K562 (cell line): Measurements from ENCODE around the gene CPNE1. TPM values are rescaled to one million over a fixed set of nuclear protein-coding genes. Genes with fewer than 3 reads are reported as not detected.
A peak's percentile ranks its signal among the peaks of the same experiment; 100 is the strongest.

Experiments
- ATAC-seq: fragments of 200-7000 bp; cut with Tn5 transposase; 3 replicates; pipeline ENCODE4 v1.9.1; 2020; ENCODE audit warnings: moderate library complexity
- BruUV-seq: library from RNA; stranded (reverse); fragments of 400-500 nt; replicated peaks from 2 replicates; lab custom pipeline; 2021; lab: Mats Ljungman, UMichigan
- CTCF ChIA-PET: fragments of 300-600 bp; formaldehyde crosslinking; extraction: SDS; loops from one replicate; lab custom pipeline; 2021; ENCODE audit warnings: low intra/inter-chr PET ratio; lab: Yijun Ruan, JAX
- POLR2A ChIA-PET: fragments of 300-600, 350-650 bp; sonication (Branson Sonifier 250); formaldehyde crosslinking; extraction: SDS; loops from one replicate; lab custom pipeline; 2021; ENCODE audit warnings: antibody characterized with exemption, inconsistent platforms; lab: Yijun Ruan, JAX
- DNase-seq, 4 experiments: peaks; one replicate each; pipeline versions ENCODE4 v3.0.0 to v3.0.0-alpha.2; 2011 to 2018; ENCODE audit warnings: low spot score in 3 of 4, mixed read lengths in 3 of 4; ENCODE audit errors: extremely low read depth in 1 of 4
- FAIRE-seq: peaks from 2 replicates; lab custom pipeline; 2011; peaks lifted over from hg19 to GRCh38; lab: Jason Lieb, UNC
- H2AFZ ChIP-seq: 2 replicates; pipeline ENCODE4 v1.6.0; 2011; ENCODE audit warnings: low read depth, low read length, control low read depth, inconsistent platforms
- H3K27ac ChIP-seq: fragments of 200-600 bp; 3 replicates; pipeline ENCODE4 v1.8.0; 2011; ENCODE audit warnings: low read depth, mild to moderate bottlenecking, control low read depth, inconsistent platforms, low read length, moderate library complexity, mixed read lengths; ENCODE audit errors: extremely low read depth
- H3K27me3 ChIP-seq, 2 experiments: fragments of 300-600 bp in 1 of 2; 2 replicates in 1 of 2; 3 replicates in 1 of 2; pipeline versions ENCODE4 v1.6.0 to v1.8.0; 2011; ENCODE audit warnings: inconsistent platforms in 2 of 2, low read length in 2 of 2, mild to moderate bottlenecking in 1 of 2, mixed read lengths in 1 of 2, moderate library complexity in 1 of 2; ENCODE audit not compliant: control insufficient read depth in 2 of 2, insufficient read depth in 2 of 2
- H3K36me3 ChIP-seq: fragments of 300-600 bp; 3 replicates; pipeline ENCODE4 v1.8.0; 2011; ENCODE audit warnings: mild to moderate bottlenecking, low read length, inconsistent platforms; ENCODE audit not compliant: control insufficient read depth, insufficient read depth
- H3K4me1 ChIP-seq, 2 experiments: fragments of 200-600 bp in 1 of 2; replicated peaks in 1 of 2; 2 replicates in 1 of 2; 3 replicates in 1 of 2; pipeline versions ENCODE4 v1.5.1 to v1.8.0; 2011; ENCODE audit warnings: inconsistent platforms in 2 of 2, low read length in 2 of 2, mild to moderate bottlenecking in 1 of 2, mixed read lengths in 1 of 2, moderate library complexity in 1 of 2; ENCODE audit not compliant: control insufficient read depth in 2 of 2, insufficient read depth in 2 of 2
- H3K4me2 ChIP-seq: 2 replicates; pipeline ENCODE4 v1.6.1; 2011; ENCODE audit warnings: low read length, control low read depth, inconsistent platforms, mixed read lengths; ENCODE audit not compliant: insufficient read depth
- H3K4me3 ChIP-seq: fragments of 200-600 bp; sonication (generic), shearing (Covaris generic); 2 replicates; pipeline ENCODE4 v1.5.1; 2016; ENCODE audit warnings: control low read depth, inconsistent platforms
- H3K79me2 ChIP-seq: fragments of 200-600 bp; 3 replicates; pipeline ENCODE4 v1.8.0; 2011; ENCODE audit warnings: low read length, inconsistent platforms; ENCODE audit not compliant: control insufficient read depth, insufficient read depth
- H3K9ac ChIP-seq, 2 experiments: 2 replicates each; pipeline versions ENCODE4 v1.6.0 to v1.6.1; 2011; ENCODE audit warnings: low read depth in 2 of 2, low read length in 2 of 2, control low read depth in 1 of 2, inconsistent platforms in 1 of 2, mild to moderate bottlenecking in 1 of 2, mixed read lengths in 1 of 2; ENCODE audit not compliant: insufficient read depth in 1 of 2
- H3K9me1 ChIP-seq: one replicate; pipeline ENCODE4 v1.6.0; 2011; ENCODE audit warnings: inconsistent platforms, mild to moderate bottlenecking, low read length, moderate library complexity; ENCODE audit not compliant: control insufficient read depth, insufficient read depth
- H3K9me3 ChIP-seq: replicated peaks from 2 replicates; pipeline ENCODE4 v1.5.1; 2011; ENCODE audit warnings: low read depth, low read length, inconsistent platforms; ENCODE audit not compliant: control insufficient read depth, insufficient read depth
- H4K20me1 ChIP-seq: replicated peaks from 2 replicates; pipeline ENCODE4 v1.6.1; 2011; ENCODE audit warnings: low read length, inconsistent platforms, mixed read lengths; ENCODE audit not compliant: control insufficient read depth, insufficient read depth
- AFF4 ChIP-seq: sonication (generic); formaldehyde crosslinking; IDR thresholded peaks from 2 replicates; pipeline ENCODE4 v1.8.0; 2023; ENCODE audit warnings: mild to moderate bottlenecking, missing genetic modification reagents
- EP300 ChIP-seq: IDR thresholded peaks from 2 replicates; pipeline ENCODE4 v1.6.1; 2012; ENCODE audit warnings: low read length, improper control_type of control experiment
- MYC ChIP-seq, 2 experiments: fragments of 250-450 bp in 1 of 2; sonication (Bioruptor Pico) in 1 of 2; IDR thresholded peaks; 2 replicates each; pipeline versions ENCODE4 v1.5.1 to v1.6.1; 2012 to 2021; ENCODE audit warnings: low read depth in 2 of 2, borderline replicate concordance in 1 of 2, improper control_type of control experiment in 1 of 2, low read length in 1 of 2, mild to moderate bottlenecking in 1 of 2, moderate library complexity in 1 of 2
- NEUROD1 ChIP-seq: fragments of 150-350 bp; IDR thresholded peaks from 2 replicates; pipeline ENCODE4 v1.6.1; 2014; ENCODE audit warnings: borderline replicate concordance, low read length, low read depth; ENCODE audit not compliant: partially characterized antibody
- RBM22 ChIP-seq: fragments of 200-400 bp; formaldehyde crosslinking; IDR thresholded peaks from 2 replicates; pipeline ENCODE4 v1.6.1; 2018; ENCODE audit warnings: low read length, low read depth; ENCODE audit not compliant: poor library complexity, severe bottlenecking
- SAFB ChIP-seq: fragments of 200-400 bp; formaldehyde crosslinking; IDR thresholded peaks from 2 replicates; pipeline ENCODE4 v1.6.1; 2017; ENCODE audit warnings: low read depth, low read length, borderline replicate concordance
- SMARCA5 ChIP-seq: fragments of 450-650 bp; IDR thresholded peaks from 2 replicates; pipeline ENCODE4 v1.6.1; 2016
- TFAM ChIP-seq: fragments of 250-450 bp; sonication (Bioruptor Pico); conservative IDR thresholded peaks from 2 replicates; pipeline ENCODE4 v1.5.0; 2021; ENCODE audit warnings: mild to moderate bottlenecking, moderate library complexity
- ZBTB12 ChIP-seq: fragments of 250-450 bp; sonication (Bioruptor Pico); IDR thresholded peaks from 2 replicates; pipeline ENCODE4 v1.4.0; 2020
- ZBTB8A ChIP-seq: fragments of 450-650 bp; IDR thresholded peaks from 2 replicates; pipeline ENCODE4 v1.6.1; 2018; ENCODE audit warnings: mild to moderate bottlenecking, moderate library complexity; ENCODE audit not compliant: partially characterized antibody
- in situ Hi-C: fragments of 300-500 bp; cut with MboI; formaldehyde crosslinking; loops from 4 replicates; pipeline ENCODE4 v1.15.0; 2018; ENCODE audit warnings: inconsistent platforms, mixed read lengths
- intact Hi-C: fragments of 100-400 bp; cut with micrococcal nuclease; formaldehyde crosslinking; loops from 2 replicates; pipeline ENCODE4 v1.14.2; 2022
- polyA plus RNA-seq, 8 experiments: library from polyadenylated mRNA; depleted of rRNA in 4 of 8; stranded (reverse) in 5 of 8; unstranded in 3 of 8; fragments of >200 nt; fragmentation: Nextera tagmentation in 2 of 8; fragmentation: Illumina TruSeq in 1 of 8; extraction: Ambion mirVana in 2 of 8; extraction: Trizol in 1 of 8; gene quantifications; 2 replicates each; pipeline versions ENCODE4 v1.2.1 to v1.2.3, GENCODE V29; 2011 to 2014; ENCODE audit warnings: inconsistent platforms in 1 of 8, missing spikeins in 1 of 8
- total RNA-seq, 7 experiments: library from RNA; depleted of rRNA in 6 of 7; stranded (reverse); fragments of >200 nt in 6 of 7; fragmentation: Illumina TruSeq in 2 of 7; extraction: Trizol in 2 of 7; gene quantifications; 2 replicates each; pipeline versions ENCODE4 v1.2.1 to v1.2.3, GENCODE V29; 2011 to 2021; ENCODE audit warnings: low replicate concordance in 1 of 7

CPNE1 gene
- total and polyA plus RNA-seq, 9 of the 15 experiments (the other 6 are each of a cell fraction or from before 2014, with no cell fraction given) = 42.1 to 102 (median 56.0) TPM

- Histone ChIP-seq H3K4me1 (no peaks in the 10 kb centered on the region), H3K9ac (no peak overlapping the region), H2AFZ (no peak overlapping the region), H3K4me2 (no peak overlapping the region), H3K27ac (no peak overlapping the region), H3K79me2 (peaks cover 56% of the 10 kb centered on the region), H3K36me3 (peaks cover 97% of the 10 kb centered on the region), H3K27me3 (no peaks in the 10 kb centered on the region), H3K9me3 (no peaks in the 10 kb centered on the region), H4K20me1 (no peaks in the 10 kb centered on the region; the same call in 1 of the 2 replicates), H3K4me3 (no peak overlapping the region), H3K9me1 (no peaks in the 10 kb centered on the region)
- intact Hi-C loops (no loop called here), in situ Hi-C loops (no loop called here)
- CTCF ChIA-PET = interaction anchor here (0.5 kb wide), 1 partner anchor 21 kb away, joined by 3 read pairs; no protein-coding TSS in a partner anchor
- POLR2A ChIA-PET = interaction anchor here (0.7 to 12.6 kb wide), 3 partner anchors 9 to 11 kb away, joined by 3 to 102 read pairs (median 5); partner anchors contain the start of genes NFS1 and ROMO1
- ATAC-seq = no peak
- TSS peak; percentile 2 for BruUV-seq
- no peak for DNase-seq
- TF ChIP-seq AFF4 (no peak), NEUROD1 (no peak), SMARCA5 (no peak), SAFB (no peak), ZBTB12 (CRISPR knock-in tag) (no peak), ZBTB8A (no peak), MYC (IDR thresholded peaks at IDR 0.05; ENCODE audit: low read depth, low read length) (no peak), MYC (CRISPR knock-in tag; IDR thresholded peaks at IDR 0.05; ENCODE audit: borderline replicate concordance, low read depth) (no peak), RBM22 (no peak), EP300 (no peak), TFAM (CRISPR knock-in tag) (no peak)
- no peak for FAIRE-seq
These were observed 45.3 kb upstream of the CPNE1 start for GRCh38 chr20:35710039-35710438.
